ENCODE results near the gene HAL. TPM values are rescaled to one million over a fixed set of nuclear protein-coding genes. Genes with fewer than 3 reads are reported as not detected.

HAL gene
- total RNA-seq, 1 experiment from 2014 or later: 1.5 TPM

DNA sequence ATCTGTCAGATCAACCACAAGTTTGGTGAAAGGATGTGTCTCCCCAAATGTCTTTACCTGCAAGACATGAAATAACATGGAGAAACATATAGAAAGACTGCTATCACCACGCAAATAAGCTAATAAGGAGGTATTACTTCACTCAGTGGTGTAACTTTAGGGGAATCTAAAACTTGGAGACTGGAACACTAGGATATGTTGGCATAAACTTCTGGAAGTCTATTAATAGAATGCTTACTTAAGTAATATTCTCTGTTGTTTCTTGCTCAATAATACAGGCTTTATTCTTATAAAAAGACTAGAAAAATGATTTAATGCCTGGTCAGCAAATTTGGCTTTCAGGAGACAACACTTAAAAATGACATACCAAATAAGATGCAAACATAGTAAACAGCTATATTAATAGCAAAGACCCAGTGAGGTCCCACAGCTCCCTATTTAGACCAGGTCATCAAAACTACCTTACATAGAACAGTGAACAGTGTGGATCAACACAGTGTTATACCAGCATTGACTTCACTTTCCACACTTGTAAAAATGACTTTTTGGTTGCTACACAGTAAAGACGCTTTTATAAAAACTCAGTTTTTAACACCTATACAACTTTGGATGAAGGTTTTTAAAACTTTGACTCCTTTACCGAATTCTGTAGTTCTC, 18.9 kb upstream of the HAL start:
- intact Hi-C loops (cut with micrococcal nuclease): loop anchor here (1.0 to 2.0 kb wide), 3 partner anchors 43 to 118 kb away; no protein-coding TSS in a partner anchor
- CTCF ChIA-PET: interaction anchor here (0.7 kb wide), 1 partner anchor 39 kb away, joined by 3 read pairs; no protein-coding TSS in a partner anchor
- TF ChIP-seq EZH2phosphoT487 (IDR thresholded peaks at IDR 0.05; ENCODE audit: borderline replicate concordance, low read length): no peak
- TF ChIP-seq, protein P1, sequence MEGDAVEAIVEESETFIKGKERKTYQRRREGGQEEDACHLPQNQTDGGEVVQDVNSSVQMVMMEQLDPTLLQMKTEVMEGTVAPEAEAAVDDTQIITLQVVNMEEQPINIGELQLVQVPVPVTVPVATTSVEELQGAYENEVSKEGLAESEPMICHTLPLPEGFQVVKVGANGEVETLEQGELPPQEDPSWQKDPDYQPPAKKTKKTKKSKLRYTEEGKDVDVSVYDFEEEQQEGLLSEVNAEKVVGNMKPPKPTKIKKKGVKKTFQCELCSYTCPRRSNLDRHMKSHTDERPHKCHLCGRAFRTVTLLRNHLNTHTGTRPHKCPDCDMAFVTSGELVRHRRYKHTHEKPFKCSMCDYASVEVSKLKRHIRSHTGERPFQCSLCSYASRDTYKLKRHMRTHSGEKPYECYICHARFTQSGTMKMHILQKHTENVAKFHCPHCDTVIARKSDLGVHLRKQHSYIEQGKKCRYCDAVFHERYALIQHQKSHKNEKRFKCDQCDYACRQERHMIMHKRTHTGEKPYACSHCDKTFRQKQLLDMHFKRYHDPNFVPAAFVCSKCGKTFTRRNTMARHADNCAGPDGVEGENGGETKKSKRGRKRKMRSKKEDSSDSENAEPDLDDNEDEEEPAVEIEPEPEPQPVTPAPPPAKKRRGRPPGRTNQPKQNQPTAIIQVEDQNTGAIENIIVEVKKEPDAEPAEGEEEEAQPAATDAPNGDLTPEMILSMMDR (conservative IDR thresholded peaks at IDR 0.05; ENCODE audit: low read depth, low read length): no peak
- no peak for TF ChIP-seq EZH2 (IDR thresholded peaks at IDR 0.05; ENCODE audit: low read length, unreplicated experiment)

DNA sequence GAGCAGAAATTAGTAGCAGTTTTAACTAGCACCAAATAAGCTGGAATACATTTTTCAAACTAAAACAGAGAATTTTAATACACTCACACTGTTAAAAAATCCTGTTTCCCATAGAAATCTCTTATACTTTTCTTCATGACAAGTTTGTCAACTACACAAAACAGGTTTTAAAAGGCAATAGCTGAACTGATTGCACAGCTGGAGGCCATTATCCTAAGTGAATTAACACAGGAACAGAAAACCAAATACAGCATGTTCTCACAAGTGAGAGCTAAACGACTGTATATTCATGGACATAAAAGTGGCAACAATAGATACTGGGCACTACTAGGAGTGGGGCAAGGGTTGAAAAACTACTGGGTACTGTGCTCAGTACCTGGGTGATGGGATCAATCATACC, 11.6 kb upstream of the HAL start:
- Histone ChIP-seq H3K9me3 (ENCODE audit: low read length) (no peaks in the 10 kb centered on the region), H3K9me2 (replicated peaks; ENCODE audit: low read length) (no peaks in the 10 kb centered on the region), H3K27me3 (ENCODE audit: low read length) (no peaks in the 10 kb centered on the region), H3K9ac (ENCODE audit: low read length) (no peak overlapping the region), H4K20me1 (ENCODE audit: low read length) (no peaks in the 10 kb centered on the region), H3K4me2 (ENCODE audit: low read length) (no peak overlapping the region), H3K27ac (ENCODE audit: low read length) (no peak overlapping the region), H2AFZ (ENCODE audit: low read length) (no peak overlapping the region), H3K79me2 (ENCODE audit: low read length) (no peaks in the 10 kb centered on the region), H3K36me3 (ENCODE audit: low read depth, low read length) (peaks cover 23% of the 10 kb centered on the region), H3K4me3 (ENCODE audit: low read length) (no peak overlapping the region), H3K4me1 (ENCODE audit: insufficient read depth, low read length) (no peaks in the 10 kb centered on the region), H3F3A (ENCODE audit: low read length, unreplicated experiment) (no peaks in the 10 kb centered on the region)
- intact Hi-C loops (cut with micrococcal nuclease): no loop called here
- ATAC-seq (no peak), DNase-seq (no peak)
- TF ChIP-seq EZH2phosphoT487 (IDR thresholded peaks at IDR 0.05; ENCODE audit: borderline replicate concordance, low read length) (no peak), EZH2 (IDR thresholded peaks at IDR 0.05; ENCODE audit: low read length, unreplicated experiment) (no peak)
- TF ChIP-seq, protein P1 (conservative IDR thresholded peaks at IDR 0.05; ENCODE audit: low read depth, low read length): no peak
- ChIA-PET CTCF (no interaction called here), POLR2A (ENCODE audit: unreplicated experiment) (no interaction called here)
- BruUV-seq (replicated peaks): no TSS peak

More for the DNA sequence above, 18.9 kb upstream of the HAL start:
- Histone ChIP-seq H3K4me2 (ENCODE audit: low read length) (no peak overlapping the region), H3K4me1 (ENCODE audit: insufficient read depth, low read length) (no peaks in the 10 kb centered on the region), H2AFZ (ENCODE audit: low read length) (no peak overlapping the region), H3K36me3 (ENCODE audit: low read depth, low read length) (peaks cover 38% of the 10 kb centered on the region), H3K4me3 (ENCODE audit: low read length) (no peak overlapping the region), H3K9ac (ENCODE audit: low read length) (no peak overlapping the region), H3F3A (ENCODE audit: low read length, unreplicated experiment) (no peaks in the 10 kb centered on the region), H3K27ac (ENCODE audit: low read length) (no peak overlapping the region), H3K9me2 (replicated peaks; ENCODE audit: low read length) (no peaks in the 10 kb centered on the region), H3K9me3 (ENCODE audit: low read length) (no peaks in the 10 kb centered on the region), H3K79me2 (ENCODE audit: low read length) (no peaks in the 10 kb centered on the region), H3K27me3 (ENCODE audit: low read length) (no peaks in the 10 kb centered on the region), H4K20me1 (ENCODE audit: low read length) (no peaks in the 10 kb centered on the region)
- no peak for ATAC-seq
- POLR2A ChIA-PET (ENCODE audit: unreplicated experiment): no interaction called here
- no peak for DNase-seq
- no TSS peak for BruUV-seq (replicated peaks)

DNA sequence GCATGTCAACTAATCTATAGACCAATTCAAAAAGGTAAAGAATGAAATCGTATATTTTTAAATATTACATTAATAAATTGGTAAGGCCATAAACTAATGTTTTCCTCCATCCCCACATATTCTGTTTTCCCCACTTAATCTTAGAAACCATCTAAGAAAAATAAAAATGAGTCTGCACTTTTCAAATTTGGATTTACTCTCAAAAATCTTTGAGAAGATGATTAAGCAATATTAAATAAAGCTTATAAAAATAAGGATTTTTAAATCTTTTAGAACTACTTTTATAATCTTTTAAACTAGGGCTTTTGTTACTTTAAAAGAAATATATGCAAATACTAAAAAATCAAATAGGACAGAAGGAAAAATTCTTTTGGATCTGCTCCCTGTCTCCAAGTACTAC, 10.6 kb upstream of the HAL start:
- H3K9me2 ChIP-seq (replicated peaks; ENCODE audit: low read length): no peaks in the 10 kb centered on the region
- CTCF ChIA-PET: no interaction called here
- POLR2A ChIA-PET (ENCODE audit: unreplicated experiment): no interaction called here
- TF ChIP-seq, protein P1 (conservative IDR thresholded peaks at IDR 0.05; ENCODE audit: low read depth, low read length): no peak
- TF ChIP-seq EZH2 (IDR thresholded peaks at IDR 0.05; ENCODE audit: low read length, unreplicated experiment): no peak
- TF ChIP-seq EZH2phosphoT487 (IDR thresholded peaks at IDR 0.05; ENCODE audit: borderline replicate concordance, low read length): no peak
- H3K4me3 ChIP-seq (ENCODE audit: low read length): no peak overlapping the region
- H3K27me3 ChIP-seq (ENCODE audit: low read length): no peaks in the 10 kb centered on the region
- no peak overlapping the region for H2AFZ ChIP-seq (ENCODE audit: low read length)
- no peak overlapping the region for H3K9ac ChIP-seq (ENCODE audit: low read length)
- ATAC-seq: no peak
- H3K4me2 ChIP-seq (ENCODE audit: low read length): no peak overlapping the region
- BruUV-seq (replicated peaks): no TSS peak
- intact Hi-C loops (cut with micrococcal nuclease): no loop called here
- no peak for DNase-seq
- H3K27ac ChIP-seq (ENCODE audit: low read length): no peak overlapping the region
- H3K79me2 ChIP-seq (ENCODE audit: low read length): no peaks in the 10 kb centered on the region
- no peaks in the 10 kb centered on the region for H3F3A ChIP-seq (ENCODE audit: low read length, unreplicated experiment)
- H3K36me3 ChIP-seq (ENCODE audit: low read depth, low read length): peaks cover 19% of the 10 kb centered on the region
- H3K9me3 ChIP-seq (ENCODE audit: low read length): no peaks in the 10 kb centered on the region
- H3K4me1 ChIP-seq (ENCODE audit: insufficient read depth, low read length): no peaks in the 10 kb centered on the region
- no peaks in the 10 kb centered on the region for H4K20me1 ChIP-seq (ENCODE audit: low read length)

All from PC-3 (cell line).